K562 (cell line): ENCODE results near the gene GABPB1. TPM values are rescaled to one million over a fixed set of nuclear protein-coding genes. Genes with fewer than 3 reads are reported as not detected.

Experiments used
- ATAC-seq: fragments of 200-7000 bp; cut with Tn5 transposase; 3 replicates; pipeline ENCODE4 v1.9.1; 2020; ENCODE audit warnings: moderate library complexity
- BruUV-seq: library from RNA; stranded (reverse); fragments of 400-500 nt; replicated peaks from 2 replicates; lab custom pipeline; 2021; lab: Mats Ljungman, UMichigan
- CTCF ChIA-PET: fragments of 300-600 bp; formaldehyde crosslinking; extraction: SDS; loops from one replicate; lab custom pipeline; 2021; ENCODE audit warnings: low intra/inter-chr PET ratio; lab: Yijun Ruan, JAX
- POLR2A ChIA-PET: fragments of 300-600, 350-650 bp; sonication (Branson Sonifier 250); formaldehyde crosslinking; extraction: SDS; loops from one replicate; lab custom pipeline; 2021; ENCODE audit warnings: antibody characterized with exemption, inconsistent platforms; lab: Yijun Ruan, JAX
- DNase-seq, 4 experiments: peaks; one replicate each; pipeline versions ENCODE4 v3.0.0 to v3.0.0-alpha.2; 2011 to 2018; ENCODE audit warnings: low spot score in 3 of 4, mixed read lengths in 3 of 4; ENCODE audit errors: extremely low read depth in 1 of 4
- FAIRE-seq: peaks from 2 replicates; lab custom pipeline; 2011; peaks lifted over from hg19 to GRCh38; lab: Jason Lieb, UNC
- H2AFZ ChIP-seq: 2 replicates; pipeline ENCODE4 v1.6.0; 2011; ENCODE audit warnings: low read depth, low read length, control low read depth, inconsistent platforms
- H3K27ac ChIP-seq: fragments of 200-600 bp; 3 replicates; pipeline ENCODE4 v1.8.0; 2011; ENCODE audit warnings: low read depth, mild to moderate bottlenecking, control low read depth, inconsistent platforms, low read length, moderate library complexity, mixed read lengths; ENCODE audit errors: extremely low read depth
- H3K27me3 ChIP-seq, 2 experiments: fragments of 300-600 bp in 1 of 2; 2 replicates in 1 of 2; 3 replicates in 1 of 2; pipeline versions ENCODE4 v1.6.0 to v1.8.0; 2011; ENCODE audit warnings: inconsistent platforms in 2 of 2, low read length in 2 of 2, mild to moderate bottlenecking in 1 of 2, mixed read lengths in 1 of 2, moderate library complexity in 1 of 2; ENCODE audit not compliant: control insufficient read depth in 2 of 2, insufficient read depth in 2 of 2
- H3K36me3 ChIP-seq: fragments of 300-600 bp; 3 replicates; pipeline ENCODE4 v1.8.0; 2011; ENCODE audit warnings: mild to moderate bottlenecking, low read length, inconsistent platforms; ENCODE audit not compliant: control insufficient read depth, insufficient read depth
- H3K4me1 ChIP-seq, 2 experiments: fragments of 200-600 bp in 1 of 2; replicated peaks in 1 of 2; 2 replicates in 1 of 2; 3 replicates in 1 of 2; pipeline versions ENCODE4 v1.5.1 to v1.8.0; 2011; ENCODE audit warnings: inconsistent platforms in 2 of 2, low read length in 2 of 2, mild to moderate bottlenecking in 1 of 2, mixed read lengths in 1 of 2, moderate library complexity in 1 of 2; ENCODE audit not compliant: control insufficient read depth in 2 of 2, insufficient read depth in 2 of 2
- H3K4me2 ChIP-seq: 2 replicates; pipeline ENCODE4 v1.6.1; 2011; ENCODE audit warnings: low read length, control low read depth, inconsistent platforms, mixed read lengths; ENCODE audit not compliant: insufficient read depth
- H3K4me3 ChIP-seq: fragments of 200-600 bp; sonication (generic), shearing (Covaris generic); 2 replicates; pipeline ENCODE4 v1.5.1; 2016; ENCODE audit warnings: control low read depth, inconsistent platforms
- H3K79me2 ChIP-seq: fragments of 200-600 bp; 3 replicates; pipeline ENCODE4 v1.8.0; 2011; ENCODE audit warnings: low read length, inconsistent platforms; ENCODE audit not compliant: control insufficient read depth, insufficient read depth
- H3K9ac ChIP-seq, 2 experiments: 2 replicates each; pipeline versions ENCODE4 v1.6.0 to v1.6.1; 2011; ENCODE audit warnings: low read depth in 2 of 2, low read length in 2 of 2, control low read depth in 1 of 2, inconsistent platforms in 1 of 2, mild to moderate bottlenecking in 1 of 2, mixed read lengths in 1 of 2; ENCODE audit not compliant: insufficient read depth in 1 of 2
- H3K9me1 ChIP-seq: one replicate; pipeline ENCODE4 v1.6.0; 2011; ENCODE audit warnings: inconsistent platforms, mild to moderate bottlenecking, low read length, moderate library complexity; ENCODE audit not compliant: control insufficient read depth, insufficient read depth
- H3K9me3 ChIP-seq: replicated peaks from 2 replicates; pipeline ENCODE4 v1.5.1; 2011; ENCODE audit warnings: low read depth, low read length, inconsistent platforms; ENCODE audit not compliant: control insufficient read depth, insufficient read depth
- H4K20me1 ChIP-seq: replicated peaks from 2 replicates; pipeline ENCODE4 v1.6.1; 2011; ENCODE audit warnings: low read length, inconsistent platforms, mixed read lengths; ENCODE audit not compliant: control insufficient read depth, insufficient read depth
- CEBPZ ChIP-seq: fragments of 150-350 bp; IDR thresholded peaks from 2 replicates; pipeline ENCODE4 v1.6.1; 2014; ENCODE audit warnings: low read depth, mild to moderate bottlenecking, low read length, borderline replicate concordance
- CREM ChIP-seq: IDR thresholded peaks from 2 replicates; pipeline ENCODE4 v1.6.1; 2014; ENCODE audit warnings: antibody characterized with exemption, low read depth
- E4F1 ChIP-seq: fragments of 250-450 bp; sonication (Bioruptor Pico); IDR thresholded peaks from 2 replicates; pipeline ENCODE4 v1.5.0; 2021; ENCODE audit warnings: mild to moderate bottlenecking, borderline replicate concordance
- FOXO4 ChIP-seq: fragments of 450-650 bp; formaldehyde crosslinking; IDR thresholded peaks from 2 replicates; pipeline ENCODE4 v1.4.0; 2020; ENCODE audit warnings: mild to moderate bottlenecking, moderate library complexity
- HMBOX1 ChIP-seq: sonication (generic); IDR thresholded peaks from 2 replicates; pipeline ENCODE4 v1.6.1; 2016
- KDM1A ChIP-seq, 2 experiments: fragments of 450-650 bp; IDR thresholded peaks; 2 replicates each; pipeline ENCODE4 v1.6.1; 2016; ENCODE audit warnings: mild to moderate bottlenecking in 2 of 2
- PCBP1 ChIP-seq: fragments of 200-400 bp; formaldehyde crosslinking; IDR thresholded peaks from 2 replicates; pipeline ENCODE4 v1.6.1; 2018; ENCODE audit warnings: mild to moderate bottlenecking, low read depth, low read length; ENCODE audit not compliant: poor library complexity, severe bottlenecking
- PTBP1 ChIP-seq: fragments of 200-400 bp; formaldehyde crosslinking; IDR thresholded peaks from 2 replicates; pipeline ENCODE4 v1.6.1; 2017; ENCODE audit warnings: low read depth, low read length
- SAFB2 ChIP-seq: fragments of 200-400 bp; formaldehyde crosslinking; IDR thresholded peaks from 2 replicates; pipeline ENCODE4 v1.6.1; 2018; ENCODE audit warnings: borderline replicate concordance, low read length, low read depth, moderate library complexity; ENCODE audit not compliant: severe bottlenecking
- TCF7 ChIP-seq: sonication (generic); IDR thresholded peaks from 2 replicates; pipeline ENCODE4 v1.6.1; 2016; ENCODE audit warnings: antibody characterized with exemption, borderline replicate concordance
- YBX1 ChIP-seq: fragments of 450-650 bp; IDR thresholded peaks from 2 replicates; pipeline ENCODE4 v1.7.1; 2016; ENCODE audit warnings: mild to moderate bottlenecking
- ZNF561 ChIP-seq: fragments of 450-650 bp; formaldehyde crosslinking; conservative IDR thresholded peaks from 2 replicates; pipeline ENCODE4 v1.4.0; 2020; ENCODE audit warnings: mild to moderate bottlenecking, moderate library complexity
- ZNF644 ChIP-seq: fragments of 200-800 bp; sonication (Bioruptor generic); IDR thresholded peaks from 2 replicates; pipeline ENCODE4 v1.6.1; 2016; ENCODE audit warnings: low read depth, missing genetic modification characterization, missing compliant biosample characterization
- WGBS: fragments of 100-300 bp; shearing (Covaris generic); methylation state at CpG from one replicate; pipeline ENCODE4 v1.1.6; 2016; ENCODE audit warnings: low coverage, mixed read lengths; ENCODE audit not compliant: insufficient coverage; ENCODE audit errors: missing lambda C conversion rate; 5-methylcytosine and 5-hydroxymethylcytosine counted together
- in situ Hi-C: fragments of 300-500 bp; cut with MboI; formaldehyde crosslinking; loops from 4 replicates; pipeline ENCODE4 v1.15.0; 2018; ENCODE audit warnings: inconsistent platforms, mixed read lengths
- intact Hi-C: fragments of 100-400 bp; cut with micrococcal nuclease; formaldehyde crosslinking; loops from 2 replicates; pipeline ENCODE4 v1.14.2; 2022
- polyA plus RNA-seq, 8 experiments: library from polyadenylated mRNA; depleted of rRNA in 4 of 8; stranded (reverse) in 5 of 8; unstranded in 3 of 8; fragments of >200 nt; fragmentation: Nextera tagmentation in 2 of 8; fragmentation: Illumina TruSeq in 1 of 8; extraction: Ambion mirVana in 2 of 8; extraction: Trizol in 1 of 8; gene quantifications; 2 replicates each; pipeline versions ENCODE4 v1.2.1 to v1.2.3, GENCODE V29; 2011 to 2014; ENCODE audit warnings: inconsistent platforms in 1 of 8, missing spikeins in 1 of 8
- total RNA-seq, 7 experiments: library from RNA; depleted of rRNA in 6 of 7; stranded (reverse); fragments of >200 nt in 6 of 7; fragmentation: Illumina TruSeq in 2 of 7; extraction: Trizol in 2 of 7; gene quantifications; 2 replicates each; pipeline versions ENCODE4 v1.2.1 to v1.2.3, GENCODE V29; 2011 to 2021; ENCODE audit warnings: low replicate concordance in 1 of 7

Gene GABPB1
- total and polyA plus RNA-seq, 9 of the 15 experiments (the other 6 are each of a cell fraction or from before 2014, with no cell fraction given), result 11.8 to 42.3 (median 33.2) TPM

- Histone ChIP-seq H3K27me3 (no peaks in the 10 kb centered on the region), H3K9me3 (no peaks in the 10 kb centered on the region), H3K27ac (no peak overlapping the region), H3K4me1 (peaks cover 0 to 6% of the 10 kb centered on the region in 2 experiments; a peak in 3 of 5 replicates), H3K9me1 (no peaks in the 10 kb centered on the region), H3K36me3 (peaks cover 48% of the 10 kb centered on the region), H3K4me2 (no peak overlapping the region), H2AFZ (no peak overlapping the region), H3K9ac (no peak overlapping the region), H4K20me1 (0 out of 2 replicates have a peak, but pooled peaks cover 2% of the 10 kb centered on the region), H3K4me3 (no peak overlapping the region), H3K79me2 (peaks cover 56% of the 10 kb centered on the region)
- 86% methylated on average over 1 of the region's 1 CpG for WGBS
- in situ Hi-C loops (loop anchor here (10.0 kb wide), 1 partner anchor 546 kb away; the partner anchor contains the start of gene AP4E1), intact Hi-C loops (loop anchor here (10.0 kb wide), 1 partner anchor 546 kb away; the partner anchor contains the start of gene AP4E1)
- FAIRE-seq (peak; percentile 66), DNase-seq (peak; percentile 26 to 68 (median 42)), ATAC-seq (peak; percentile 27)
- ChIA-PET CTCF (no interaction called here), POLR2A (interaction anchor here (0.6 kb wide), 1 partner anchor 157 kb away, joined by 3 read pairs; no protein-coding TSS in a partner anchor)
- no TSS peak for BruUV-seq
- TF ChIP-seq ZNF561 (CRISPR knock-in tag), result no peak
- no peak for TF ChIP-seq YBX1
- no peak for TF ChIP-seq CEBPZ
- no peak for TF ChIP-seq SAFB2
- TF ChIP-seq TCF7, result no peak
- peak; percentile 42 to 58; a peak in 3 of 4 replicates for TF ChIP-seq KDM1A (IDR thresholded peaks at IDR 0.05)
- TF ChIP-seq ZNF644 (tag), result no peak
- no peak for TF ChIP-seq PCBP1
- TF ChIP-seq HMBOX1, result 0 out of 2 replicates have a peak, but pooled peaks have one; percentile 21
- TF ChIP-seq PTBP1, result no peak
- no peak for TF ChIP-seq E4F1
- no peak for TF ChIP-seq FOXO4 (CRISPR knock-in tag)
- TF ChIP-seq CREM, result peak; percentile 44; the same call in 1 of the 2 replicates
Observed at GRCh38 chr15:50358845-50359244, 3.8 kb upstream of the GABPB1 start.
